Measurements from ENCODE around the gene CNTNAP2.

- TF ChIP-seq CTCF (conservative IDR thresholded peaks at IDR 0.05) = no peak
- no peak for TF ChIP-seq ZFX (IDR thresholded peaks at IDR 0.05)
Observed at GRCh38 chr7:148146346-148146745, 2029.7 kb downstream of the CNTNAP2 start.

Data from C4-2B (cell line).